Jurkat, Clone E6-1 (cell line): ENCODE data around the gene DCC.

Source experiments
- DNase-seq: peaks from one replicate; pipeline ENCODE4 v3.0.0-alpha.2; 2011; ENCODE audit warnings: low read depth, low spot score
- H3K4me3 ChIP-seq: 2 replicates; pipeline ENCODE4 v1.5.1; 2011; ENCODE audit warnings: mild to moderate bottlenecking, low read length, control low read depth, moderate library complexity

DCC gene

GRCh38 chr18:52920665-52921064, 580.7 kb downstream of the DCC start:
- no peak overlapping the region for H3K4me3 ChIP-seq
- no peak for DNase-seq

- no peak overlapping the region for H3K4me3 ChIP-seq
- no peak for DNase-seq
These were observed 593.4 kb downstream of the DCC start for GRCh38 chr18:52933356-52933755.

GRCh38 chr18:52936931-52937330, 596.9 kb downstream of the DCC start:
- no peak overlapping the region for H3K4me3 ChIP-seq
- no peak for DNase-seq

- no peak overlapping the region for H3K4me3 ChIP-seq
- DNase-seq: no peak
These were observed 597.8 kb downstream of the DCC start for GRCh38 chr18:52937840-52938239.

- DNase-seq: no peak
These were observed 605.6 kb downstream of the DCC start for GRCh38 chr18:52945552-52945951.

GRCh38 chr18:52948868-52949444, 609.0 kb downstream of the DCC start:
- no peak overlapping the region for H3K4me3 ChIP-seq
- no peak for DNase-seq

More at GRCh38 chr18:52945552-52945951, 605.6 kb downstream of the DCC start:
- no peak overlapping the region for H3K4me3 ChIP-seq

- DNase-seq: no peak
- H3K4me3 ChIP-seq: no peak overlapping the region
These were observed 610.2 kb downstream of the DCC start for GRCh38 chr18:52950155-52950554.

- H3K4me3 ChIP-seq: no peak overlapping the region
- peak; percentile 51 for DNase-seq
These were observed 613.4 kb downstream of the DCC start for GRCh38 chr18:52953387-52953786.

GRCh38 chr18:52963481-52963880, 623.5 kb downstream of the DCC start:
- no peak for DNase-seq
- no peak overlapping the region for H3K4me3 ChIP-seq

GRCh38 chr18:52970686-52971085, 630.7 kb downstream of the DCC start:
- DNase-seq: no peak
- no peak overlapping the region for H3K4me3 ChIP-seq

GRCh38 chr18:52971097-52971496, 631.1 kb downstream of the DCC start:
- H3K4me3 ChIP-seq: no peak overlapping the region
- DNase-seq: no peak

GRCh38 chr18:52979892-52980291, 639.9 kb downstream of the DCC start:
- no peak overlapping the region for H3K4me3 ChIP-seq
- no peak for DNase-seq

GRCh38 chr18:52991246-52991645, 651.2 kb downstream of the DCC start:
- H3K4me3 ChIP-seq: no peak overlapping the region
- DNase-seq: no peak

GRCh38 chr18:52992041-52992440, 652.0 kb downstream of the DCC start:
- H3K4me3 ChIP-seq: no peak overlapping the region
- DNase-seq: no peak

GRCh38 chr18:52995875-52996274, 655.9 kb downstream of the DCC start:
- no peak for DNase-seq

GRCh38 chr18:52999633-53000032, 659.6 kb downstream of the DCC start:
- H3K4me3 ChIP-seq: no peak overlapping the region
- no peak for DNase-seq

More at GRCh38 chr18:52995875-52996274, 655.9 kb downstream of the DCC start:
- H3K4me3 ChIP-seq: no peak overlapping the region

GRCh38 chr18:53004798-53005197, 664.8 kb downstream of the DCC start:
- no peak for DNase-seq
- H3K4me3 ChIP-seq: no peak overlapping the region

- DNase-seq: peak; percentile 8
- no peak overlapping the region for H3K4me3 ChIP-seq
These were observed 678.8 kb downstream of the DCC start for GRCh38 chr18:53018791-53019190.

GRCh38 chr18:53025247-53025646, 685.2 kb downstream of the DCC start:
- no peak for DNase-seq
- no peak overlapping the region for H3K4me3 ChIP-seq

GRCh38 chr18:53028565-53028964, 688.6 kb downstream of the DCC start:
- H3K4me3 ChIP-seq: no peak overlapping the region
- DNase-seq: no peak

- H3K4me3 ChIP-seq: no peak overlapping the region
- no peak for DNase-seq
These were observed 693.1 kb downstream of the DCC start for GRCh38 chr18:53033128-53033527.

GRCh38 chr18:53038608-53039007, 698.6 kb downstream of the DCC start:
- DNase-seq: no peak
- no peak overlapping the region for H3K4me3 ChIP-seq
